ENCODE results near the gene GOLPH3L. TPM values are rescaled to one million over a fixed set of nuclear protein-coding genes. Genes with fewer than 3 reads are reported as not detected.
A peak's percentile ranks its signal among the peaks of the same experiment; 100 is the strongest.
"Not testable (repeated sequence)": the region's sequence is repeated elsewhere in the genome, so short reads cannot be mapped to it uniquely, and the experiment has no call there.

Gene GOLPH3L
- total RNA-seq, 1 experiment from 2014 or later: 19.6 TPM

DNA sequence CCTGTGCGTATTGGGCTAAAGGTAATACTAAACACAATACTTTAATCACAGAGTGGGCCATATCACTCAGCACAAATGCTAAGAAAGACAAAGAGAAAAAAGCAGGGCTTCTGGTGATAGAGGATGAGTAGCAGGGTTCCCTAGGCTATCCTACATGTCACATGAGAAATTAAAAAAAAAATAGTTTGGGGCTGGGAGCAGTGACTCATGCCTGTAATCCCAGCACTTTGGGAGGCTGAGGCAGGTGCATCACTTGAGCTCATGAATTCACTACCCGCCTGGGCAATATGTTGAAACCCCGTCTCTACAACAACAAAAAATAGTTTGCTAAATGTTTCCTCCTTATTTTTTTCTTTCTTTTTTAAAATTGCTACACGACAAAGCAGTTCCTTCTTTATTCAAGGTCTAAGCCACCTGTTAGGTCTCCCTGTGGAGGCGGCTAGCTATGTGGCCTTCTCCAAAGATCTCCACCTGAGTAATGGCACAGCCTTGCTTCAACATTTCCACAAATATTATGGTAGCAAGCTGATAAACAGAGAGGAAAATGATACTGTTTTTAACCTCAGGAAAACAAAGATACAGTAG, 69.0 kb downstream of the GOLPH3L start:
- intact Hi-C loops (cut with micrococcal nuclease; ENCODE audit: unreplicated experiment) (no loop called here), in situ Hi-C loops (cut with HindIII; ENCODE audit: low pct_unique_long_range_greater_than_20kb, low sequenced_read_pairs) (no loop called here)
- ChIA-PET CTCF (interaction anchor here (0.5 to 0.7 kb wide), 2 partner anchors 112 to 185 kb away, joined by 3 to 4 read pairs; partner anchors contain the start of gene FALEC), POLR2A (interaction anchor here (0.6 to 0.7 kb wide), 3 partner anchors 11 to 75 kb away, joined by 3 to 12 read pairs (median 3); no protein-coding TSS in a partner anchor)
- Histone ChIP-seq H3K4me3 (ENCODE audit: low read depth in 2 of 2, low read length in 2 of 2) (peak overlapping the region; percentile 60 to 96), H3K4me1 (ENCODE audit: control insufficient read depth, insufficient read depth, low read length) (peaks cover 8% of the 10 kb centered on the region), H3K27ac (ENCODE audit: low read length) (peak overlapping the region; percentile 97), H3K9me3 (ENCODE audit: control insufficient read depth, insufficient read depth, low read depth, low read length) (no peaks in the 10 kb centered on the region), H3K36me3 (ENCODE audit: control insufficient read depth, insufficient read depth, low read length) (peaks cover 35% of the 10 kb centered on the region), H3K27me3 (ENCODE audit: control insufficient read depth, insufficient read depth, low read length) (no peaks in the 10 kb centered on the region)
- DNase-seq (ENCODE audit: low read depth, low spot score) (no peak), ATAC-seq (no peak)
- TF ChIP-seq POLR2AphosphoS5 (IDR thresholded peaks at IDR 0.05; ENCODE audit: low read depth, low read length): no peak
- no peak for TF ChIP-seq SIN3A (IDR thresholded peaks at IDR 0.05; ENCODE audit: borderline replicate concordance, insufficient read depth, low read depth, low read length)
- TF ChIP-seq, protein P1, sequence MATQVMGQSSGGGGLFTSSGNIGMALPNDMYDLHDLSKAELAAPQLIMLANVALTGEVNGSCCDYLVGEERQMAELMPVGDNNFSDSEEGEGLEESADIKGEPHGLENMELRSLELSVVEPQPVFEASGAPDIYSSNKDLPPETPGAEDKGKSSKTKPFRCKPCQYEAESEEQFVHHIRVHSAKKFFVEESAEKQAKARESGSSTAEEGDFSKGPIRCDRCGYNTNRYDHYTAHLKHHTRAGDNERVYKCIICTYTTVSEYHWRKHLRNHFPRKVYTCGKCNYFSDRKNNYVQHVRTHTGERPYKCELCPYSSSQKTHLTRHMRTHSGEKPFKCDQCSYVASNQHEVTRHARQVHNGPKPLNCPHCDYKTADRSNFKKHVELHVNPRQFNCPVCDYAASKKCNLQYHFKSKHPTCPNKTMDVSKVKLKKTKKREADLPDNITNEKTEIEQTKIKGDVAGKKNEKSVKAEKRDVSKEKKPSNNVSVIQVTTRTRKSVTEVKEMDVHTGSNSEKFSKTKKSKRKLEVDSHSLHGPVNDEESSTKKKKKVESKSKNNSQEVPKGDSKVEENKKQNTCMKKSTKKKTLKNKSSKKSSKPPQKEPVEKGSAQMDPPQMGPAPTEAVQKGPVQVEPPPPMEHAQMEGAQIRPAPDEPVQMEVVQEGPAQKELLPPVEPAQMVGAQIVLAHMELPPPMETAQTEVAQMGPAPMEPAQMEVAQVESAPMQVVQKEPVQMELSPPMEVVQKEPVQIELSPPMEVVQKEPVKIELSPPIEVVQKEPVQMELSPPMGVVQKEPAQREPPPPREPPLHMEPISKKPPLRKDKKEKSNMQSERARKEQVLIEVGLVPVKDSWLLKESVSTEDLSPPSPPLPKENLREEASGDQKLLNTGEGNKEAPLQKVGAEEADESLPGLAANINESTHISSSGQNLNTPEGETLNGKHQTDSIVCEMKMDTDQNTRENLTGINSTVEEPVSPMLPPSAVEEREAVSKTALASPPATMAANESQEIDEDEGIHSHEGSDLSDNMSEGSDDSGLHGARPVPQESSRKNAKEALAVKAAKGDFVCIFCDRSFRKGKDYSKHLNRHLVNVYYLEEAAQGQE (IDR thresholded peaks at IDR 0.05; ENCODE audit: insufficient read depth in 1 of 2, low read depth in 2 of 2, low read length in 1 of 2): no peak
- no peak for TF ChIP-seq TCF7L2 (IDR thresholded peaks at IDR 0.05; ENCODE audit: low read depth, low read length)
- TF ChIP-seq, protein P2, sequence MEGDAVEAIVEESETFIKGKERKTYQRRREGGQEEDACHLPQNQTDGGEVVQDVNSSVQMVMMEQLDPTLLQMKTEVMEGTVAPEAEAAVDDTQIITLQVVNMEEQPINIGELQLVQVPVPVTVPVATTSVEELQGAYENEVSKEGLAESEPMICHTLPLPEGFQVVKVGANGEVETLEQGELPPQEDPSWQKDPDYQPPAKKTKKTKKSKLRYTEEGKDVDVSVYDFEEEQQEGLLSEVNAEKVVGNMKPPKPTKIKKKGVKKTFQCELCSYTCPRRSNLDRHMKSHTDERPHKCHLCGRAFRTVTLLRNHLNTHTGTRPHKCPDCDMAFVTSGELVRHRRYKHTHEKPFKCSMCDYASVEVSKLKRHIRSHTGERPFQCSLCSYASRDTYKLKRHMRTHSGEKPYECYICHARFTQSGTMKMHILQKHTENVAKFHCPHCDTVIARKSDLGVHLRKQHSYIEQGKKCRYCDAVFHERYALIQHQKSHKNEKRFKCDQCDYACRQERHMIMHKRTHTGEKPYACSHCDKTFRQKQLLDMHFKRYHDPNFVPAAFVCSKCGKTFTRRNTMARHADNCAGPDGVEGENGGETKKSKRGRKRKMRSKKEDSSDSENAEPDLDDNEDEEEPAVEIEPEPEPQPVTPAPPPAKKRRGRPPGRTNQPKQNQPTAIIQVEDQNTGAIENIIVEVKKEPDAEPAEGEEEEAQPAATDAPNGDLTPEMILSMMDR (IDR thresholded peaks at IDR 0.05): no peak
- no TSS peak for BruUV-seq (replicated peaks)

DNA sequence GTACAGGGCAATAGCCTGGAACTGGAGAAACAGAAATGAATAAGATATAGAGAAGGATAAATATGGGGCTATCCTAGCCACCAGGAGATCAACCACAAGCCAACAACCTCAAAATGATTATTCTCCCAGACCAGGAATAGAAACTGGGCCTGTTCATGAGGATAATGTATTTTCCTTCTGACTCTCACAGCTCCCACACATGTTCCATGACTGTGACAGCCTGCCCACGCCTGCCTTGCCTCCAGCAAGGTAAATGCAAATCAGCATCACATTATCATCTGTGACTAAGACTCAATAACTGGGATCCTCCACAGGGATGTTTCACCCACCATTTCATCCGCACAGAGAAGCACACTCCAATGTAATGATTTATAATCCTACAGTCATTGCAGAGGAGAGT, 70.8 kb downstream of the GOLPH3L start:
- Histone ChIP-seq H3K27me3 (ENCODE audit: control insufficient read depth, insufficient read depth, low read length) (no peaks in the 10 kb centered on the region), H3K4me1 (ENCODE audit: control insufficient read depth, insufficient read depth, low read length) (peaks cover 8% of the 10 kb centered on the region), H3K27ac (ENCODE audit: low read length) (no peak overlapping the region), H3K36me3 (ENCODE audit: control insufficient read depth, insufficient read depth, low read length) (peaks cover 43% of the 10 kb centered on the region), H3K9me3 (ENCODE audit: control insufficient read depth, insufficient read depth, low read depth, low read length) (no peaks in the 10 kb centered on the region), H3K4me3 (ENCODE audit: low read depth in 2 of 2, low read length in 2 of 2) (no peak overlapping the region)
- TF ChIP-seq, protein P2 (IDR thresholded peaks at IDR 0.05): no peak
- TF ChIP-seq TCF7L2 (IDR thresholded peaks at IDR 0.05; ENCODE audit: low read depth, low read length): no peak
- no peak for TF ChIP-seq POLR2AphosphoS5 (IDR thresholded peaks at IDR 0.05; ENCODE audit: low read depth, low read length)
- TF ChIP-seq, protein P1 (IDR thresholded peaks at IDR 0.05; ENCODE audit: insufficient read depth in 1 of 2, low read depth in 2 of 2, low read length in 1 of 2): no peak
- no peak for TF ChIP-seq SIN3A (IDR thresholded peaks at IDR 0.05; ENCODE audit: borderline replicate concordance, insufficient read depth, low read depth, low read length)
- no TSS peak for BruUV-seq (replicated peaks)
- ChIA-PET CTCF (interaction anchor here (0.6 kb wide), 1 partner anchor 445 kb away, joined by 5 read pairs; no protein-coding TSS in a partner anchor), POLR2A (no interaction called here)
- in situ Hi-C loops (cut with HindIII; ENCODE audit: low pct_unique_long_range_greater_than_20kb, low sequenced_read_pairs) (no loop called here), intact Hi-C loops (cut with micrococcal nuclease; ENCODE audit: unreplicated experiment) (no loop called here)
- DNase-seq (ENCODE audit: low read depth, low spot score): no peak
- no peak for ATAC-seq

DNA sequence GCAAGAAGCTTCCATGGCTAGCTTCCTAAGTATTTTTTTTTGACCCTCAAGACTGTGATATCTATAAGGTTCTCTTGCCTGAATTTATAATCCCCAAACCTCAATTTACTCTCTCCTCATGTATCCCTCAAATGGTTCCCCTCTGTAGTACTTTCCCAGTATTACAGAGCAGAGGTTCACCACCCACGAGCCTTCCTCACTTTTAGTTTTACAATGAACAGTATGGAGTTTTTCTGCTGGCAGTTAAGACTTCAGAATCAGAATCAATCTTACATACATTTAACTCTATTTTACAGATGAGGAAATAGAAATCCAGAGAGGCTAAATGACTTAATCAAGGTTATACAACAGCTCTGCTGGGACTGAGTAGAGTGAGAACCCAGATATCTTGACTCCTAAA, 72.4 kb downstream of the GOLPH3L start:
- H3K27me3 ChIP-seq (ENCODE audit: control insufficient read depth, insufficient read depth, low read length); H3K9me3 ChIP-seq (ENCODE audit: control insufficient read depth, insufficient read depth, low read depth, low read length); H3K4me1 ChIP-seq (ENCODE audit: control insufficient read depth, insufficient read depth, low read length); CTCF ChIA-PET; in situ Hi-C loops (cut with HindIII; ENCODE audit: low pct_unique_long_range_greater_than_20kb, low sequenced_read_pairs); DNase-seq (ENCODE audit: low read depth, low spot score); POLR2A ChIA-PET; H3K4me3 ChIP-seq (ENCODE audit: low read depth in 2 of 2, low read length in 2 of 2); BruUV-seq (replicated peaks); ATAC-seq; H3K27ac ChIP-seq (ENCODE audit: low read length): not testable (repeated sequence)
- peaks cover 49% of the 10 kb centered on the region for H3K36me3 ChIP-seq (ENCODE audit: control insufficient read depth, insufficient read depth, low read length)
- intact Hi-C loops (cut with micrococcal nuclease; ENCODE audit: unreplicated experiment): loop anchor here (5.0 kb wide), 1 partner anchor 62 kb away; no protein-coding TSS in a partner anchor

Measured in Panc1 (cell line).